Erythroblast (primary cell): ENCODE data around the gene ANKRD44.

Experiments used
- GATA1 ChIP-seq: IDR thresholded peaks from 2 replicates; pipeline ENCODE4 v1.6.1; 2011; ENCODE audit warnings: low read depth, mild to moderate bottlenecking, control low read depth, low read length, moderate library complexity
- POLR2A ChIP-seq: IDR thresholded peaks from 2 replicates; pipeline ENCODE4 v1.6.1; 2011; ENCODE audit warnings: mild to moderate bottlenecking, low read length

DNA sequence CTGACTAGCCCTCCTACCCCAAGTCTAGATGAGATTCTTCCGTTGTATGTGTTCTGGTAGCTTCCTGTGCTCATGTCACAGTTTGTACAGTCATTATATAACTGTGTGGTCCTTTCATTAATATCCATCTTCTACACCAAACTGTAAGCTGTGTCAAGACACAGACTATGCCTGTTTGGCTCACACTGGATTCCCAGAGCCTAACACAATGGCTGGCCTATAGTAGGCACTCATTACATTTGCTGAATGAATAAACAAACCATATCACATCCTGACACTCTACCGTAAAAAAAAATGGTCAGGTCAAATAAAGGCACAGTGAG is 72.6 kb downstream of the ANKRD44 start:
- TF ChIP-seq POLR2A (no peak), GATA1 (no peak)
